Heart left ventricle (tissue), 16 donors: Measurements from ENCODE around the gene RPL31. TPM values are rescaled to one million over a fixed set of nuclear protein-coding genes. Genes with fewer than 3 reads are reported as not detected.
"Not testable (repeated sequence)": the region's sequence is repeated elsewhere in the genome, so short reads cannot be mapped to it uniquely, and the experiment has no call there.

ENCODE experiments used
- ATAC-seq, 4 donors: fragments of 200-7000 bp; cut with Tn5 transposase; one replicate each; pipeline ENCODE4 v1.9.1; 2020 to 2022; ENCODE audit warnings: moderate library complexity in 4 of 4, mild to moderate bottlenecking in 3 of 4, moderate number of reproducible peaks in 1 of 4
- DNase-seq, 5 donors: peaks; one replicate each; pipeline ENCODE4 v3.0.0-alpha.2; 2020
- H3K27ac ChIP-seq, 12 donors: fragments of 200-600 bp; sonication (generic) in 4 of 12; one replicate each; pipeline versions ENCODE4 v1.5.0 to v1.8.0; 2016 to 2022; ENCODE audit warnings: mild to moderate bottlenecking in 2 of 12
- H3K27me3 ChIP-seq, 9 donors: fragments of 200-600 bp; sonication (generic) in 2 of 9; one replicate each; pipeline versions ENCODE4 v1.5.1 to v1.8.0; 2016 to 2022; ENCODE audit warnings: mild to moderate bottlenecking in 3 of 9
- H3K36me3 ChIP-seq, 9 donors: fragments of 200-600 bp; sonication (generic) in 2 of 9; one replicate each; pipeline versions ENCODE4 v1.5.0 to v1.8.0; 2018 to 2022; ENCODE audit warnings: mild to moderate bottlenecking in 2 of 9
- H3K4me1 ChIP-seq, 12 donors: fragments of 200-600 bp; sonication (generic) in 4 of 12; one replicate each; pipeline versions ENCODE4 v1.5.0 to v1.8.0; 2016 to 2022; ENCODE audit warnings: mild to moderate bottlenecking in 3 of 12
- H3K4me3 ChIP-seq, 12 donors: fragments of 200-600 bp; sonication (generic) in 4 of 12; one replicate each; pipeline versions ENCODE4 v1.5.0 to v1.8.0; 2017 to 2022; ENCODE audit warnings: mild to moderate bottlenecking in 9 of 12, moderate library complexity in 4 of 12
- H3K9me3 ChIP-seq, 12 donors: fragments of 200-600 bp; sonication (generic) in 4 of 12; one replicate each; pipeline versions ENCODE4 v1.5.0 to v1.8.0; 2016 to 2022; ENCODE audit warnings: mild to moderate bottlenecking in 1 of 12
- CTCF ChIP-seq, 12 donors: fragments of 200-600 bp; sonication (generic) in 4 of 12; IDR thresholded peaks; one replicate each; pipeline versions ENCODE4 v1.5.0 to v1.8.0; 2018 to 2022; ENCODE audit warnings: antibody characterized with exemption in 12 of 12, mild to moderate bottlenecking in 5 of 12
- POLR2A ChIP-seq, 2 donors: fragments of 450-650 bp; IDR thresholded peaks; one replicate each; pipeline ENCODE4 v1.6.1; 2017; ENCODE audit warnings: antibody characterized with exemption in 2 of 2, mild to moderate bottlenecking in 2 of 2, moderate library complexity in 2 of 2
- WGBS, 4 donors: extraction: QIAGEN DNeasy Blood & Tissue Kit in 2 of 4; methylation state at CpG; one replicate each; pipeline versions ENCODE4 v1.1.5 to v1.1.7; 2013 to 2018; 5-methylcytosine and 5-hydroxymethylcytosine counted together
- intact Hi-C, 10 donors: fragments of 100-400 bp; cut with DNase I; formaldehyde crosslinking; loops; one replicate each; pipeline versions ENCODE4 v1.11.1 to v1.14.2; 2022
- polyA plus RNA-seq, 2 donors: library from polyadenylated mRNA; stranded (reverse); fragments of 200-250 nt; gene quantifications; one replicate each; pipeline ENCODE4 v1.2.3, GENCODE V29; 2013
- total RNA-seq, 9 donors: library from RNA; depleted of rRNA in 2 of 9; stranded (reverse); fragments of >200 nt in 2 of 9; fragmentation: NEBNext Ultra II Directional in 3 of 9; extraction: Animal tissue kit (Norgen Biotek cat#: 25700) in 3 of 9; gene quantifications; one replicate each; pipeline versions ENCODE4 v1.1.0 to v1.2.4, GENCODE V29; 2016 to 2023
- donor health status: ischemic (EF 13 %, LVEDD 7.1; RV severe dilation, severe dysfunction).
- donor health status: healthy with polysubstance abuse.
- donor health status: DM: no; HTN: yes; CAD: no.
- donor health status: DM: no; HTN: no; CAD: no.
- donor health status: ischemic (EF 25% LVEDD 6.9; RV normal size, moderate dysfunction).
- donor health status: ischemic (EF 25% LVEDD 5.7; RV mildly dilated, moderate dysfunction).
- donor health status: healthy.
- donor health status: DM: yes; HTN: yes; CAD: no.
- donor health status: ischemic (EF 35%, LVEDD 5.7; RV mildly dilated, moderate dysfunction).
- donor health status: nonischemic (EF 11% LVEDD 7.7; RV severe dilation, severe dysfunction).
- donor health status: DM: yes; HTN: yes; CAD: no.
- donor health status: PGD.
- donor health status: ischemic (EF 29% LVEDD 5.4; RV normal size, mild dysfunction).
- donor health status: nonischemic (EF 23%, LVEDD 6.1; RV moderate dilation, normal function).

Gene RPL31
- total and polyA plus RNA-seq, 11 donors, result 383 to 3,831 (median 752) TPM

- Histone ChIP-seq H3K36me3 (peaks cover 0 to 33% (median 23%) of the 10 kb centered on the region in 9 donors), H3K4me1 (peaks cover 0 to 41% (median 17%) of the 10 kb centered on the region in 12 donors), H3K27ac (no peak overlapping the region), H3K4me3 (no peak overlapping the region), H3K9me3 (no peaks in the 10 kb centered on the region), H3K27me3 (no peaks in the 10 kb centered on the region)
- ATAC-seq (no peak), DNase-seq (no peak)
- no peak for TF ChIP-seq CTCF (IDR thresholded peaks at IDR 0.05)
- no peak for TF ChIP-seq POLR2A (IDR thresholded peaks at IDR 0.05)
- intact Hi-C loops, result loop anchor here in 2 of 10 donors (5.0 to 10.0 kb wide), 2 partner anchors 57 to 59 kb away; no protein-coding TSS in a partner anchor
- WGBS, 4 donors, result 90 to 95% (median 95%) methylated on average over 9 to 10 of the region's 10 CpGs
Observed at GRCh38 chr2:101045330-101045729, 43.2 kb downstream of the RPL31 start.

- DNase-seq, result no peak
Observed at GRCh38 chr2:101047075-101047766, 45.1 kb downstream of the RPL31 start.

GRCh38 chr2:101047774-101048173 is 45.7 kb downstream of the RPL31 start:
- H3K27ac ChIP-seq, result peak overlapping the region in 6 of 12 donors; percentile 15 to 49 (median 38)
- no peaks in the 10 kb centered on the region for H3K9me3 ChIP-seq
- intact Hi-C loops, result loop anchor here in 2 of 10 donors (5.0 to 10.0 kb wide), 2 partner anchors 55 to 57 kb away; no protein-coding TSS in a partner anchor
- peak in 3 of 4 donors; percentile 67 to 75 (median 71) for ATAC-seq
- H3K4me1 ChIP-seq, result peaks cover 0 to 22% (median 12%) of the 10 kb centered on the region in 12 donors
- TF ChIP-seq CTCF (IDR thresholded peaks at IDR 0.05) (no peak), POLR2A (IDR thresholded peaks at IDR 0.05) (no peak)
- H3K36me3 ChIP-seq, result peaks cover 0 to 50% (median 35%) of the 10 kb centered on the region in 9 donors
- WGBS, 4 donors, result 68 to 85% (median 78%) methylated on average over 6 of the region's 6 CpGs
- H3K4me3 ChIP-seq, result no peak overlapping the region
- H3K27me3 ChIP-seq, result no peaks in the 10 kb centered on the region
- DNase-seq, result peak in 3 of 5 donors; percentile 47 to 74 (median 58)

More at GRCh38 chr2:101047075-101047766, 45.1 kb downstream of the RPL31 start:
- Histone ChIP-seq H3K36me3 (peaks cover 0 to 44% (median 31%) of the 10 kb centered on the region in 9 donors), H3K4me1 (peaks cover 0 to 28% (median 13%) of the 10 kb centered on the region in 12 donors), H3K4me3 (no peak overlapping the region), H3K9me3 (no peaks in the 10 kb centered on the region), H3K27ac (peak overlapping the region in 7 of 12 donors; percentile 15 to 49 (median 37)), H3K27me3 (no peaks in the 10 kb centered on the region)
- 63 to 78% (median 72%) methylated on average over 9 to 12 of the region's 12 CpGs for WGBS, 4 donors
- TF ChIP-seq CTCF (IDR thresholded peaks at IDR 0.05) (no peak), POLR2A (IDR thresholded peaks at IDR 0.05) (no peak)
- intact Hi-C loops, result loop anchor here in 2 of 10 donors (5.0 to 10.0 kb wide), 2 partner anchors 55 to 58 kb away; no protein-coding TSS in a partner anchor
- ATAC-seq, result peak in 3 of 4 donors; percentile 27 to 40 (median 39)

GRCh38 chr2:101048756-101049155 is 46.7 kb downstream of the RPL31 start:
- peaks cover 0 to 60% (median 44%) of the 10 kb centered on the region in 9 donors for H3K36me3 ChIP-seq
- H3K4me3 ChIP-seq, result no peak overlapping the region
- intact Hi-C loops, result loop anchor here in 2 of 10 donors (5.0 to 10.0 kb wide), 2 partner anchors 54 to 56 kb away; no protein-coding TSS in a partner anchor
- no peaks in the 10 kb centered on the region for H3K9me3 ChIP-seq
- ATAC-seq (no peak), DNase-seq (no peak)
- no peak overlapping the region for H3K27ac ChIP-seq
- peaks cover 0 to 27% (median 12%) of the 10 kb centered on the region in 12 donors for H3K4me1 ChIP-seq
- no peaks in the 10 kb centered on the region for H3K27me3 ChIP-seq
- 66 to 97% (median 88%) methylated on average over 3 of the region's 3 CpGs for WGBS, 4 donors
- no peak for TF ChIP-seq POLR2A (IDR thresholded peaks at IDR 0.05)

GRCh38 chr2:101050886-101051285 is 48.8 kb downstream of the RPL31 start:
- H3K27me3 ChIP-seq, H3K27ac ChIP-seq, H3K4me3 ChIP-seq, H3K9me3 ChIP-seq, intact Hi-C loops, ATAC-seq, DNase-seq: not testable (repeated sequence)
- Histone ChIP-seq H3K4me1 (peaks cover 0 to 27% (median 12%) of the 10 kb centered on the region in 12 donors), H3K36me3 (peaks cover 0 to 69% (median 50%) of the 10 kb centered on the region in 9 donors)
- WGBS, 4 donors, result 96 to 99% (median 97%) methylated on average over 6 of the region's 6 CpGs
